GM18498 (cell line): ENCODE measurements around the gene CCSER1.
"Not testable (repeated sequence)": the region's sequence is repeated elsewhere in the genome, so short reads cannot be mapped to it uniquely, and the experiment has no call there.

Experiments
- ATAC-seq: cut with Tn5 transposase; IDR thresholded peaks from one replicate; pipeline ENCODE4 v1.9.1; 2021; ENCODE audit warnings: mild to moderate bottlenecking, moderate library complexity; ENCODE audit not compliant: unreplicated experiment

The CCSER1 gene

DNA sequence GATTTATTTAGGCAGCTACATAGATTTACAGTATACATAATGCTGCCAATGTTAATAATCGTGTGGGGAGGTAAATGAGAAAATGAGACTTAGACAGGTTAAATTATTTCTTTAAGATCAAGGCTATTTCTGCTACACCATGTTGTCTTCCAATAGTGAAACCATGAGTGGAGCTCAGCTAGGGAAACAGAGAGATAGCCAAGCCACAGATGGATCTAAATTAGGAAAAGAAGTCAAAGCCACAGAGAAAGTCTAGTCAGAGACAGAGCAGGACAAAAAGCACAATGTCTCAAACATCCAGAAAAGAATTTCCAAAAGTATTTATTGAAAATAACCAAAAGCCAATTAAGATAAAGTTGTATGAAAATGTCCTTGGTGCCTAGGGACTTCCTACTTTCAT, 1309.4 kb downstream of the CCSER1 start:
- no peak for ATAC-seq

DNA sequence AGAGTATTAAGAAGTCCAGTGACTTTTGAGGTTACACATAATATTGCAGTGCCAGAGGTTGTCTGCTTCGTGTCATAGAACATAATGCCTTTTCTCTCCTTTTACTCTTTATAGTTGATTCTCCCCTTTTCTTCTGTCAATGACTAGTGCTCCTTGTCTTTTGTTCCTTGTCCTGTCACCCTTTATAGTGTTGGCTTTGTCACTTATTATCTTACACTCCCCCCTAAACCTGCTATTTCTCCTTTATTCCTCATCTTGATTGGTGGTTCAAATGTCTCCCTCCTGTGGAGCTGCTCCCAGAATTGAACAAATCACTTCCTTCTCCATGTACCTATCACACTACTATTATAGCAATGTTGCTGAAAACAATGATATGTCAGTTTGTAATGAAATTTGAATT, 1320.0 kb downstream of the CCSER1 start:
- no peak for ATAC-seq

DNA sequence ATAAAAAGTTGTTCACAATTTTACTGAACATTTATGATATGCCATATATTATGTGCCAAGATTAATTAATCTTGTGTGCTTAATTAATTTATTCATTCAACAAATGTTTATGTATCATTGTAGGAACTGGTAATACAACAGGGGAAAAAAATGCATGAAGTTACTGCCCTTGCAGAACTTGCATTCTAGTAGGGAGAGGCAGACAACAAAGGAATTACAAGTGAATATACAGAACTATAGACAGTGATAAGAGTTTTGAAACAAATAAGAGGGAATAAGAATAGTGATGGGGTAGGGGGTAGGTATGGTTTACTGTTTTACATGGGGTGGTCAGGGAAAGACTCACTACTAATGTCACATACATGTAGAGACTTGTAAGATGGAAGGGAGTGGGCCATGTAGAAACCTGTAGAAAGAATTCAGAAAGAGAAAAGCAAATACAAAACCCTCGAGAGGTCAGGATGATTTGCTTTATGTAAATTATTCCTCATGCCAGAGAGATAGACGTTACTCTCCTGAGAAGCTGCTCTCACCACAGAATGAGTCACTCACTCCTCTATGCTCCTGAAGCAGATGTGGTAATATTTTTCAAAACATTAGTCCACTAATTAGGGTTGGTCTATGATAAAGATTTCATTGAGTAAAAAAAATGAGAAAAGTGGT, 1321.6 kb downstream of the CCSER1 start:
- ATAC-seq: no peak

DNA sequence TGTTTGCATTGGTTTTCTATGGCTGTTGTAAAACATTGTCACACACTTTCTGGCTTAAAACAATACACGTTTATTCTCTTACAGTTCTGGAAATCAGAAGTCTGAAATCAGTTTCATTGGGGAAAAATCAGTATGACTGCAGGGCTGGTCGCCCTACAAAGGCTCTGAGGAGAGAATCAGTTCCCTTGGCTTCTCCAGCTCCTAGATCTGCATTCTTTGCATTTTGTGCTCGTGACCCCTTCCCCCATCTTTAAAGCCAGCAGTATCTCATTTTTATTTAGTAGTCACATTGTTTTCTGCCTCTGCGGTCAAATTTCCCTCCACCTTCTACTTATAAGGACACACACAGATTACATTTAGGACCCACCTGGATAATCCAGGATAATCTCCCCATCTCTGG, 1326.9 kb downstream of the CCSER1 start:
- ATAC-seq: no peak

DNA sequence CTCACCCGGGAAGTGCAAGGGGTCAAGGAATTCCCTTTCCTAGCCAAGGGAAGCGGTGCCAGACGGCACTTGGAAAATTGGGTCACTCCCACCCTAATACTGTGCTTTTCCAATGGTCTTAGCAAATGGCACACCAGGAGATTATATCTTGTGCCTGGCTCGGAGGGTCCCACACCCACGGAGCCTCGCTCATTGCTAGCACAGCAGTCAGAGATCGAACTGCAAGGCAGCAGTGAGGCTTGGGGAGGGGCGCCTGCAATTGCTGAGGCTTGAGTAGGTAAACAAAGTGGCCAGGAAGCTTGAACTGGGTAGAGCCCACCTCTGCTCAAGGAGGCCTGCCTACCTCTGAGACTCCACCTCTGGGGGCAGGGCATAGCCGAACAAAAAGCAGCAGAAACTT, 1335.4 kb downstream of the CCSER1 start:
- ATAC-seq: not testable (repeated sequence)

DNA sequence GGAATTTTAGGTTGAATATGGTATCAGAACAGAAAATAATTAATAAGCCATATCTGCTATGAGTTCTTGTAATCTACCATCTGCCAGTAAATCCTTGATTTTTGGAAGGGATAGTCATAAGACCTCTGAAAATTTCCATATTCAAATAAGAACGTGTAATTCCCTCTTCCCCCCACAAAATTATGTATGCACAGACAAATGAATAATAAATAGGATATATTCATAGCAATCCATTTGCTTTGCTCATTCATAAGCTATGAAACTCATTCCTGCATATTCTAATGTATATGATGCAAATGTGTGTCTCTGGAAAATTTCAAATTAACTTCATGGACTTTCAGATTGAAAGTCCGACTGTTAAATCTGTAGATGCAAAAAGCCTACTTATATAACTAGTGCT, 1343.5 kb downstream of the CCSER1 start:
- no peak for ATAC-seq

DNA sequence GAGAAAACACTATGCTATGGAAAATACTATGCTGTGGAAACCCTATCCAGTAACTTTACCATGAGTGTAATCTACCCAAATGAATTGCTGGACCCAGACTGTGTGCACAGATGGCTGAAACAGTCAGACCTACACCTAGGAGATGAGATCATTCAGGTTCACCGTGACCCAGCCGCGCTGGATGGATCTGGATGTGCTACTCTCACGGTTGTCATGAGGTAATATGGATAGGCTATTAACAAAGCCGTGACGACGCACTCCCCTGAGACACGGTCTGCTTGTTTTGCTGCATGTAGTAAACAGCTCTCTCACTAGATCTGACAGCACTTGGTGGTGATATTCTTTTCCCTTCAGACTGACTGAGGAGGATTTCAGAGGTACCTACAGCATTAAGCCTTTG, 1344.1 kb downstream of the CCSER1 start:
- no peak for ATAC-seq

DNA sequence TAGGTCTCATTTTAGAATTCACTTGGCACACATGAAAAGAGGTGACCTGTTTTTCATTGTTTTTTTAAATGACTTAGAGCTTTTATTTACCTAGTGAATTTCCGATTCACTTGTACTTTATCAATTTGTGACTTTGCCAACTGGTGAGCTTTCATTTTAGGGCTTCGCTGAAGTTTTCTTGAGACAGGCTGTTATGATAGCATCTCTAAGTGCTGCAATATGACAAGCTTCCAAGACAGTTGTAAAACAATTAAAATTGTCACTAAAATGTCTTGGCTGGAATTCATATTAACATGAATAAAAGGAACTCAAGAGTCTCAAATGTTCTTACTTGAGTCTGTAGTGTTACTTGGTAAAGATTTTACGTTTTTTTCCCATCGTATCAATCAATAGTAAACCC, 1344.9 kb downstream of the CCSER1 start:
- no peak for ATAC-seq

DNA sequence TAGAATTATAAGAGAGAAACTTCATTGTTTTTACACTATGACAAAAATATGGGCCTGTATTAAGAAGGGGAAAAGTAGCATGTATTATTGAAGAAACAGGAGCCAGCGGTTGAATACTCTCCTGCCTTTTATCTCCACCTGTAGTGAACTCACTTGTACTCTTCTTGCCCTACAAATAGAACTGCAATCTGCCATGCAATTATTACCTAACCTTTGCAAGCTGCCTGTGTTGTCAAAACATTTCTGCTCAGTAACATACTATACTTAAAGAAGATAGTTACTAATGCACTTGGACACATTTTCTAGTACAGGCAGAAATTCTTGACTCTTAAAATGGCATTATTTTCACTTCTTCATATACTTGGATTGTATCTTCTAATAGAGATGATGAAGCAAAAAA, 1358.2 kb downstream of the CCSER1 start:
- ATAC-seq: no peak

DNA sequence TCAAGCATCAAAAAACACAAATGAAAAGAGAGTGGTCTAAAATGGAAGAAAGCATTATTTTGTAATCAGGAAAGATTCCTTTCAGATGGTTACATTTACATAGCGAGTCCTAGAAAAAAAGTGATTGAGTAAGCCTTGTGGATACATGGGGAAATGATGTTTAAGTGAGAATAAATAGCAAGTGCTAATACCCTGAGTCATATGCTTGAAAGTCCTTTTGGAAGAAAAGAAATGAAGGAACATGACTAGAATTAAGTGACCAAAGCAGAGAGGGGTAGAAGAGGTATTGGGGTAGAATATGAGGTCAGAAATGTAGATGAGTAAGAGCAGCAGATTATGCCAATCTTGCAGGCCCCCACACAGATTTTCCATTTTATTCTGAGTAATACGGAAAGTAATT, 1361.8 kb downstream of the CCSER1 start:
- no peak for ATAC-seq

DNA sequence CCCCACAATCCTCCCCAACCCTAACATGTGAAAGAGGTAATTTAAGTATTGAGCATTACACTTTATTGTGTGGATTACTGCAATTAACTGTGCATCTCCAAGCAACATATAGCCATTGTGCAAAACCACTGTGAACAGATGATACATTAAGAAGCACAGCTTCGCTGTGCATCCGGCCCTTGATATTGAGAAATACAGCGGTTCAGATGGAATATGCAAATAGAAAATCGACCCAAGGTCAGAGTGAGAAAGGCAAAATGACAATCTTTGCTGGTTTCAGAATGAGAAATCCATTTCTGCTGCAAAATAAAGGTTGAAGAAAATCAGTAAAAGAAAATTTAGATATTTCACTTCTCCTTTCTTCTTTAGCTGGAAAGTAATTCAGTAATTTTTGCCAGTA, 1370.7 kb downstream of the CCSER1 start:
- ATAC-seq: no peak

DNA sequence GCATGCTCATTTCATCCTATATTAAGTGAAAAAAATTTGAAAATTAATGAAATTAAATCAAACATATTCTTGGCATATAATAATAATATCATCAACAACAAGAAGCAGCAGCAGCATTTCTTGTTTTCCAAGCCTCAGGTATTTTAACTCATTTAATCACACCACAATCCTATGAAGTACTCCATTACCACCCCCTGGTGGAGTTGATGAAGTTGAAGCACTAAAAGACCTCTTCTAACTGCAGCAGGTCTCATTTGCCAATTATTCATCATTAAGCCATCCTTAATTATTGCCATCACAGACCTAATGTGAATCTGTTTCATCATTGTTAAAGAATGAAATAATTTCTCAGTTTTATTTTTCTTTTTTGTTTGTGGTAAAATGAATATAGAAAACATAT, 1375.2 kb downstream of the CCSER1 start:
- no peak for ATAC-seq

DNA sequence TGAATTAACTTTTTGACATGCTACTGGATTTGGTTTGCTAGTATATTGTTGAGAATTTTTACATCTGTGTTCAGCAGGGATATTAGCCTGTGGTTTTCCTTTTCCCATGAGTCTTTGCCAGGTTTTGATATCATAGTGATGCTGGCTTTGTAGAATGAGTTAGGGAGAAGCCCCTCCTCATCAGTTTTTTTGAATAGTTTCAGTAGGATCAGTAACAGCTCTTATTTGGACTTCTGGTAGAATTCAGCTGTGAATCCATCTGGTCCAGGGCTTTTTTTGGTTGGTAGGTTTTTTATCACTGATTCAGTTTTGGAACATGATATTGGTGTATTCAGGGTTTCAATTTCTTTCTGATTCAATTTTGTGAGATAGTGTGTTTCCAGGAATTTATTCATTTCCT, 1386.1 kb downstream of the CCSER1 start:
- ATAC-seq: no peak

DNA sequence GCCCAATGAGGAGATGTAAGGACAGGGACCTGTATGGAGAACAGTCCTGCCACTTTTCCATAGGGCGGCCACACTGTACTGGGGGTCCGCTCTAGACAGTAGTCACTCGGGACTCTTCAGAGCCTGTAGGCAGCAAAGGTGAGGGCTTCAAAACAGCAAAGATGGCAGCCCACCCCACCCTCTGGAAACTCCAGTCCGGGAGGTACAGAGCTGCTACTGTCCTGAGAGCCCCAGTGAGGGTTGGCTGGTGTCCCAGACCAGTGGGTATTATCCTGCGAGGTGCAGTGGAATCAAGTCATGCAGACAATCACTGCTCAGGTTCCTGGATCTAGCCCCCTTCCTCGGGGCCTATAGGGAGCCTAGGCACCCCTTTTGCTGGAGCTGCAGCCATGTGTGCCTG, 1392.0 kb downstream of the CCSER1 start:
- no peak for ATAC-seq

DNA sequence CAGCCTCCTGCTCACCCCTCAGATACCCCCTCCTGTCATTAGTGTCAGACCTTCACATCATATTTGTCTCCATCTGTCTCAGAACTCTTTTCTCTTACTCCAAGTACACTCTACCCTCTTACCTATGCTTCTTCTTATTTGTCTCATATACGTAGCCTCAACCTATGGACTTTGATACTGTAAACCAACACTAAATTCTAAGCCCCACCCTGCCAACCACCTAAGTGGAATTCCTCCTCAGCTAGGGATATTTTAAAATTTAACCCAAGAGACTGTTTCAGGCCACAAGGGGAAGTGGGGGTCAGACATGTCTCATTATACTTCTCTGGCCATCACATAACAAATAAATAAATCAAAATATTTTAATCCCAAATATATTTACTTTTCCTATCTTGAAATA, 1398.4 kb downstream of the CCSER1 start:
- ATAC-seq: no peak

DNA sequence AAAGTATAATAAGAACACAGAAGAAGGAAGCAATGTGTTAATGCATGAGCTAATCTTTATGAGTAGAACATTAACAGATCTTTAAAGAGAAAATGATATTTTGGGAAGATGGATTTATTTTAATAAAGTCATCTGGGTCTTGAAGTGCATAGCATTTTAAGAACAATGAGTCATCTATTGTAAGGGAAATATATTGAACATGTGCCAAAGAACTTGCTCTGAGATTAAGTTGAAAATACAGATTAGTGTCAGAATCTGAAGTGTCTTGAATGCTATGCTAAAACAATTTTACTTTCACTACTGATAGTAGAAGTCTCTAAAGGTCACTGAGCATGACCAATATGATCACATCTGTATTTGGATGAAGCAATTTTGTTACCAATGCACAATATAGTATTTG, 1399.9 kb downstream of the CCSER1 start:
- no peak for ATAC-seq

DNA sequence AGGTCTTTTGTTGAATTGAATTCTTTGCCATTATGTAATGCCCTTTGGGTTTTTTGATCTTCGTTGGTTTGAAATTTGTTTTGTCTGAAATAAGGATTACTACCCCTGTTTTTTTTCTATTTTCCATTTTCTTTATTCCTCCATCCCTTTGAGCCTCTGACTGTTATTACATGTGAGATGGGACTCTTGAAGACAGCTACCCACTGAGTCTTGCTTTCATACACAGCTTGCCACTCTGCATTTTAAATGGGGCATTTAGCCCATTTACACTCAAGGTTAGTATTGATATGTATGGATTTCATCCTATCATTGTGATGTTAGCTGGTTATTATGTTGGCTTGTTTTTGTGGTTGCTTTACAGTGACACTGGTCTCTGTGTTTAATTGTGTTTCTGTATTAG, 1440.4 kb downstream of the CCSER1 start:
- no peak for ATAC-seq

DNA sequence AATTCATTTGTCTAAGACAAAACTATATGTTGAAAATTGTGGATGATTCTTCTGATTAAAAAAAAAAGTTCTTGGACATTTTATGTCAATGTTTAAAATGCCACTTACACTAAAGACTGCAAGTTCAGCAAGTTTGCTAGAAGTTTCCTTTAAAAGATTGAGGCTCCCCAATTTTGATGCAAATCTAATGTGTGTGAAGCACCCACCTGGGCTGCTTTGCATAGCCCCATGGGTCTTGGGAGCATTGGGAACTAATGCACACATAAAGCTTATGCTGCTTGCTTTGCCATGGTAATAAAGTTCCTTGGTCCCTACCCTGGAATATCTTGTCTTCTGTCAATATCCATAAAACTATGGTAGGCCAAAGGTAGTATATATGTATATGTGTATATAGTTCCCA, 1450.7 kb downstream of the CCSER1 start:
- ATAC-seq: no peak

DNA sequence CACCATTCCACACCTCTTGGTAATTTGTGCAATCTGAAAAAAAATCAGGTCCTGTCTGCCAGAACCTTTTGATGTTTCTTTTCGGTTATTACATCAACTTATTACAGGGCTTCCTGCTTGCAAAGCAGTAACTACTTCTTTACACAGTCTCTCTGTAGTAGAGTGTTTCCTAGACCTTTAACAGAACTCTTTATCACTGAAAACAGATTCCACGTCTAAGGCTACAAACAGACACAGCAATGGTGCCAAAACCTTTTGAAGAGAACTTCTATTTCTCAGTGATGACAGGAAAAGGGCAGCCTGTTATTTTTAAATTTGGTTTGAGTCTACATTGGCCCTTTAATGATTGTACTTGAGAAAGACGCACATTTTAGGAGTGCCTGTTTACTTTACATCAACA, 1463.1 kb downstream of the CCSER1 start:
- ATAC-seq: no peak

DNA sequence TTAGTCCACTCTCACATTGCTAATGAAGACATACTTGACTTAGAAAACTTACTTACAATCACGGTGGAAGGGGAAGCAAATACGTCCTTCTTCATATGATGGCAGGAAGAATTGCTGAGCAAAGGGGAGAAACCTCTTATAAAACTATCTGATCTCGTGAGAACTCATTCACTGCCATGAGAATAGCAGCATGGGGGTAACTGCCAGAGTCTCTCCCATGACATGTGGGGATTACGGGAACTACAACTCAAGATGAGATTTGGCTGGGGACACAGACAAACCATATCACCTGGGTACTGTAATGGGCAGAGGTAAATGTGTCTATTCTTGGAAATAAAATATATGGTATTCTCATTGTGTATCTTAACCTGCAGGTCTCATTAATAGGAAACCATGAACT, 1464.9 kb downstream of the CCSER1 start:
- ATAC-seq: no peak

DNA sequence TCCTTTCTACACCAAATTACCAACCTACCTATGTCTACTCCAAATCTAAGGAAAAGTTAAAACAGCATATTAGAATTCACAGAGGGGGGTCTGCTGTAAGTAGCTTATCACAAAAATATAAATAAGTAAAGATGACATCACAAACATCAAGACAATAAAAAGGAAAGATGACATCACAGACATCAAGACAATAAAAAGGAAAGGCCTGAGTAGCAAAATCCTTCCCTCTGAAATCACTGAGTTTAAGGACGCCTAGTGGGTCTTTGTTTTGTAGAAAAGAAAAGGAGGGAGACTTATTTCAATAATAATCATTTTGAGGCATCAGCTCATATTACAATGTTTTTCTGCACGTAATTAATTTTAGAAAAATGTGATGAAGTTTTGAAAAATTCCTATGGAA, 1469.5 kb downstream of the CCSER1 start:
- no peak for ATAC-seq

DNA sequence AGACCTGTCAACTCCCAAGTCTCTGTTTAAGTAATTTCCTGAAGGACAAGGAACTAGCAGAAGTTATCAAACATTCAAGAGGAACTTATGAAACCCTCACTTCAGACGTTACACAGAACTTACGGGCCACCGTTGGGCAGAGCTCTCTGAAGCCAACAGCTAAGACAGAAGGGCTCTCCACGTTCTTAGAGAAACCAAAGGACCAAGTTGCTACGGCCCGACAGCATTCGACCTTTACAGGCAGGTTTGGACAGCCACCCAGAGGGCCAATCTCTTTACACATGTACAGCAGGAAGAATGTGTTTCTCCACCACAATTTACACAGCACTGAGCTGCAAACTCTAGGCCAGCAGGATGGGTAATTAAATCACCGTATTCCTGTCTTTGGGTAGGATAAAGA, 1471.5 kb downstream of the CCSER1 start:
- ATAC-seq: no peak

DNA sequence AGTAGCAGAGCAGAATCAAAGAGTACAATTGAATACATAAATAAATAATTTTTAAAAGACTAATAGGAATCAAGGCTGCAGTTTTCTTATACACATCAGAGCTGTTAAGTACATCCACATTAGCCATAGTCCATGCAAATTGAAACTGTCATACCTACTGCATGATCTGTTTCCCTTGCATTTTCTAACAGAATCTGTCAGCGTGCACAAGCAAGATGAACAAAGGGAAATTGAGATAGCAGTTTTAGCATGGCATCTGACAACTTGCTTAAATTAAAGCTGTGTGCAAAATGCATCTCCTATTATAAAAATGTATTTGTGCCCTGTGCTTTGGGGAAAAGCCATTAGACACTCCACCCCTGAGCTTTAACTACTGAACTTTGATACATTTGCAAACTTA, 1473.1 kb downstream of the CCSER1 start:
- no peak for ATAC-seq

DNA sequence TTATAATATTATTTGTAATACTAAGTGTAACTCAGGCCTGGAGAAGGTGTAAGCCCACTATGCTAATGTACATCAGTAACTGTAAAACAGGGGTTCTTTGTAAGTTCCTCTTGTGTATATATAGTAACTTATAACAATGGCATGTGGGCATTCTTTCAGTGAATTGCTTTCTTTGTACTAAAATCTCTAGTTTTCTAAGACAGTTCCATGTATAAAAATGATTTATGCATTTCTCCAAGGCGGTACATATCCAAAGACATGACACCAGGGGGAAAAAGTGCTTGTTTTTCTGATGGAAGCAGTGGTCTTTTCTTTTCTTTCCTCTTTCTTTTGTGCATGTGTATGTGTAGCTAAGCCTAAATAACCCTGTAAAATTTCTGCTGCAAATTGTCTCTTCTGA, 1474.2 kb downstream of the CCSER1 start:
- ATAC-seq: no peak
